Liver (tissue), 3 donors: ENCODE measurements around the gene SIL1.

Source experiments
- CTCF ChIP-seq: fragments of 150-350 bp; IDR thresholded peaks from 2 replicates; pipeline ENCODE4 v1.5.1; 2017; ENCODE audit warnings: improper control_type of control experiment, low read depth, low read length; ENCODE audit not compliant: missing input control
- FOXA1 ChIP-seq: IDR thresholded peaks from 2 replicates; pipeline ENCODE4 v1.6.1; 2016; ENCODE audit warnings: antibody characterized with exemption
- GABPA ChIP-seq, 2 donors: IDR thresholded peaks in 1 of 2; conservative IDR thresholded peaks in 1 of 2; 2 replicates each; pipeline ENCODE4 v1.6.1; 2016; ENCODE audit warnings: antibody characterized with exemption in 2 of 2, mild to moderate bottlenecking in 1 of 2, moderate library complexity in 1 of 2
- MAX ChIP-seq: IDR thresholded peaks from 2 replicates; pipeline ENCODE4 v1.6.1; 2016; ENCODE audit warnings: antibody characterized with exemption
- RAD21 ChIP-seq, 2 donors: IDR thresholded peaks; 2 replicates each; pipeline ENCODE4 v1.6.1; 2016; ENCODE audit warnings: antibody characterized with exemption in 2 of 2, mild to moderate bottlenecking in 2 of 2
- SP1 ChIP-seq: IDR thresholded peaks from 2 replicates; pipeline ENCODE4 v1.6.1; 2018; ENCODE audit warnings: antibody characterized with exemption, mild to moderate bottlenecking
- TAF1 ChIP-seq: conservative IDR thresholded peaks from 2 replicates; pipeline ENCODE4 v1.6.1; 2016; ENCODE audit warnings: antibody characterized with exemption, mild to moderate bottlenecking
- YY1 ChIP-seq: IDR thresholded peaks from 2 replicates; pipeline ENCODE4 v1.6.1; 2016; ENCODE audit warnings: antibody characterized with exemption, mild to moderate bottlenecking
- donor health status: healthy.
- donor health status: healthy.

GRCh38 chr5:139180850-139181249 is 17.3 kb downstream of the SIL1 start:
- TF ChIP-seq CTCF = no peak
- TF ChIP-seq GABPA (IDR thresholded peaks at IDR 0.05 in 1 of 2, conservative IDR thresholded peaks at IDR 0.05 in 1 of 2) = no peak
- TF ChIP-seq MAX = no peak
- TF ChIP-seq YY1 = no peak
- no peak for TF ChIP-seq SP1
- TF ChIP-seq TAF1 = no peak
- no peak for TF ChIP-seq RAD21 (IDR thresholded peaks at IDR 0.05)
- TF ChIP-seq FOXA1 = no peak
